Activated B cell treated with CpG ODN at 0.5 μM for 24 hours (primary cell): Measurements from ENCODE around the gene PGM1. TPM values are rescaled to one million over a fixed set of nuclear protein-coding genes. Genes with fewer than 3 reads are reported as not detected.
A peak's percentile ranks its signal among the peaks of the same experiment; 100 is the strongest.
"Not testable (repeated sequence)": the region's sequence is repeated elsewhere in the genome, so short reads cannot be mapped to it uniquely, and the experiment has no call there.

ENCODE experiments used
- ATAC-seq: fragments of 200-7000 bp; cut with Tn5 transposase; one replicate; pipeline ENCODE4 v1.10.0; 2021; ENCODE audit warnings: low read depth, mild to moderate bottlenecking, moderate library complexity
- CTCF ChIA-PET: fragments of 350-600 bp; sonication (Branson Sonifier 250); formaldehyde crosslinking; loops from one replicate; lab custom pipeline; 2021; ENCODE audit warnings: antibody characterized with exemption; lab: Charles Lee
- POLR2A ChIA-PET: fragments of 350-600 bp; sonication (Branson Sonifier 250); formaldehyde crosslinking; loops from one replicate; lab custom pipeline; 2021; ENCODE audit warnings: antibody characterized with exemption; lab: Charles Lee
- DNase-seq: peaks from one replicate; pipeline ENCODE4 v3.0.0; 2022
- H3K27ac Mint-ChIP-seq: one replicate; pipeline ENCODE4 v1.8.0; 2020; ENCODE audit warnings: mixed read lengths
- H3K27me3 Mint-ChIP-seq: one replicate; pipeline ENCODE4 v1.8.0; 2021; ENCODE audit warnings: mixed read lengths
- H3K36me3 Mint-ChIP-seq: one replicate; pipeline ENCODE4 v1.8.0; 2021; ENCODE audit warnings: low read depth, mixed read lengths
- H3K4me1 Mint-ChIP-seq: one replicate; pipeline ENCODE4 v1.8.0; 2021; ENCODE audit warnings: mixed read lengths
- H3K4me3 Mint-ChIP-seq: one replicate; pipeline ENCODE4 v1.8.0; 2020; ENCODE audit warnings: mild to moderate bottlenecking, mixed read lengths
- H3K9me3 Mint-ChIP-seq: one replicate; pipeline ENCODE4 v1.8.0; 2020; ENCODE audit warnings: mixed read lengths
- CTCF ChIP-seq: fragments of 200-600 bp; IDR thresholded peaks from one replicate; pipeline ENCODE4 v1.8.0; 2022; ENCODE audit warnings: antibody characterized with exemption, mild to moderate bottlenecking
- intact Hi-C: fragments of 100-400 bp; cut with micrococcal nuclease; formaldehyde crosslinking; loops from one replicate; pipeline ENCODE4 v1.15.1; 2024
- total RNA-seq: library from RNA; stranded (reverse); gene quantifications from 2 replicates; pipeline ENCODE4 v1.2.3, GENCODE V29; 2022

PGM1 gene
- total RNA-seq, 1 donor from 2014 or later = 20.8 TPM

GRCh38 chr1:63569640-63570316, 23.4 kb upstream of the PGM1 start:
- TF ChIP-seq CTCF = no peak
- ATAC-seq (no peak), DNase-seq (no peak)
- Mint-ChIP-seq H3K27ac (no peak overlapping the region), H3K27me3 (no peaks in the 10 kb centered on the region), H3K4me3 (no peak overlapping the region), H3K4me1 (no peaks in the 10 kb centered on the region), H3K9me3 (no peaks in the 10 kb centered on the region), H3K36me3 (peaks cover 2% of the 10 kb centered on the region)
- ChIA-PET POLR2A (no interaction called here), CTCF (no interaction called here)
- intact Hi-C loops = no loop called here

DNA sequence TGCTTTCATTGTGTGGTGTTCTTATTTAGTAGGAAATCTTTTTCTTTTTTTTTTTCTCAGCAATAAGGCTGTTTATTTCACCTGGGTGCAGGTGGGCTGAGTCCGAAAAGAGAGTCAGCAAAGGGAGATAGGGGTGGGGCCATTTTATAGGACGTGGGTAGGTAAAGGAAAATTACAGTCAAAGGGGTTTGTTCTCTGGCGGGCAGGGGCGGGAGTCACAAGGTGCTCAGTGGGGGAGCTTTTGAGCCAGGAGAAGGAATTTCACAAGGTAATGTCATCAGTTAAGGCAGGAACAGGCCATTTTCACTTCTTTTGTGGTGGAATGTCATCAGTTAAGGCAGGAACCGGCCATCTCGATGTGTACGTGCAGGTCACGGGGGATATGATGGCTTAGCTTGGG, 20.5 kb upstream of the PGM1 start:
- CTCF ChIA-PET = interaction anchor here (0.6 to 3.8 kb wide), 2 partner anchors 674 to 684 kb away, joined by 3 to 13 read pairs; no protein-coding TSS in a partner anchor
- DNase-seq, H3K9me3 Mint-ChIP-seq, H3K27me3 Mint-ChIP-seq, H3K4me3 Mint-ChIP-seq, H3K27ac Mint-ChIP-seq, H3K36me3 Mint-ChIP-seq, POLR2A ChIA-PET, H3K4me1 Mint-ChIP-seq, ATAC-seq, intact Hi-C loops: not testable (repeated sequence)

DNA sequence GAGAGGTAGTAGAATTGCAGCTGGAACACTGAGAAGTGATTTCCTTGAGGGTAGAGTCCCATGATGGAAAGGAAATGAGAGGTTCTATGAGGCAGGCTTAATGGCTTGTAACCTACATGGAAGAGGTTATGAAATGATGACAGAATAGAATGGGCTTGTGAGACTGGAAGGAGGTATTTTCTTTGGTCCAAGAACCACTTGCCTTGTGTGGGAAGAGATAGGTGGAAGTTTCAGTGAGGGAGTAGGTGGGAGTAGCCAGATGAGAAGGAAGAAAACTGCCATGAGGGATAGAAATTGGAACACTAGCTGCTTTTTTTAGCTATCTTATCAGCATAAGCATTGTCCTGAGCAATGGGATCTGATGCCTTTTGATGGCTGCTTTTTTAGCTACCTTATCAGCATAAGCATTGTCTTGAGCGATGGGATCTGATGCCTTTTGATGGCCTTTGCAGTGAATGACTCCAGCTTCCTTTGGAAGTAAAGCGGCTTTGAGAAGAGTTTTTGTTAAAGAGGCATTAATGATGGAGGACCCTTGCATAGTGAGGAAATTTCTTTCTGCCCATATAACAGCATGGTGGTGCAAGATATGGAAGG, 18.9 kb upstream of the PGM1 start:
- ATAC-seq, H3K27me3 Mint-ChIP-seq, H3K4me3 Mint-ChIP-seq, H3K36me3 Mint-ChIP-seq, H3K9me3 Mint-ChIP-seq, intact Hi-C loops, H3K4me1 Mint-ChIP-seq, POLR2A ChIA-PET, H3K27ac Mint-ChIP-seq, DNase-seq: not testable (repeated sequence)
- CTCF ChIA-PET = interaction anchor here (1.1 to 3.8 kb wide), 4 partner anchors 16 to 673 kb away, joined by 3 to 13 read pairs (median 4); partner anchors contain the start of gene PGM1

DNA sequence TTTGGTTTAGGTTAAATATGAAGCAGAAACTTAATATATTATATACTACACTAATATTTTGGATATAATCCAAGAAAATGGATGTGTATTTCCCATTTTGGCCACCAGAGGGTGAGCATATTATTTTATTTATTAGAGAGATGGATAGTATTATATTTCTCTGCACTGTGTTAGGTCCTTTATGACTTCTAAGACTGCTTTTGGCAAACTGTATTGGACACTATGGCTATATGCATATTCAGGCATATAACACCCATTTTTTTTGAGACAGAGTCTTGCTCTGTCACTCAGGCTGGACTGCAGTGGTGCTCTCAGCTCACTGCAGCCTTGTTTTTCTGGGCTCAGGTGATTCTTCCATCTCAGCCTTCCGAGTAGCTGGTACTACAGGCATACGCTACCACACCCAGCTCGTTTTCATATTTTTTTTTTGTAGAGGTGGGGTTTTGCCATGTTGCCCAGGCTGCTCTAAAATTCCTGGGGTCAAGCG, 17.8 kb upstream of the PGM1 start:
- no peaks in the 10 kb centered on the region for H3K27me3 Mint-ChIP-seq
- H3K9me3 Mint-ChIP-seq = no peaks in the 10 kb centered on the region
- CTCF ChIA-PET = interaction anchor here (0.7 to 3.8 kb wide), 2 partner anchors 47 to 672 kb away, joined by 3 to 13 read pairs; no protein-coding TSS in a partner anchor
- H3K4me1 Mint-ChIP-seq = no peaks in the 10 kb centered on the region
- DNase-seq (no peak), ATAC-seq (no peak)
- peak; percentile 67 for TF ChIP-seq CTCF
- no peak overlapping the region for H3K27ac Mint-ChIP-seq
- intact Hi-C loops = loop anchor here (1.0 kb wide), 4 partner anchors 18 to 671 kb away; partner anchors contain the start of gene PGM1
- H3K36me3 Mint-ChIP-seq = peaks cover 1% of the 10 kb centered on the region
- H3K4me3 Mint-ChIP-seq = no peak overlapping the region
- POLR2A ChIA-PET = no interaction called here

GRCh38 chr1:63586326-63586725, 6.9 kb upstream of the PGM1 start:
- H3K4me3 Mint-ChIP-seq, ATAC-seq, H3K9me3 Mint-ChIP-seq, H3K4me1 Mint-ChIP-seq, POLR2A ChIA-PET, H3K36me3 Mint-ChIP-seq, DNase-seq, H3K27ac Mint-ChIP-seq, intact Hi-C loops, H3K27me3 Mint-ChIP-seq, CTCF ChIA-PET: not testable (repeated sequence)

DNA sequence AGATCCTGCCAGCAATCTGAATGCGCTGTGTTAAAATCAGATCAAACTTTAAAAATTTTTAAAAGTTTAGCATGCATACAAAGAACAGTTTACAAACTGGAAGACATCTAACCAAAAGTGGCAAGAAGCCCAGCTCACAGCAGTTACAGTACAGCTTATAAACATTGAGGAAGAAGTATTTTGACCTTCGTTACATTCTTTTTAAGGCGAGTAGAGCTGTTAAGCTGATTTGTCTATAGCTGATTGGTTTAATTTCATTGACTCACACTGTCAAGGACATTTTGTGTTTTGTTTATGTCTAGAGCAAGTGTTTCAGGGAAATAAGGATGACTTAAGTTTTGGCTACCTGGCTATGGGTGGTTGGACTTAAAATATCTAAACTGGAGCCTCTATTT, 3.0 kb upstream of the PGM1 start:
- TF ChIP-seq CTCF = no peak
- intact Hi-C loops = loop anchor here (5.0 kb wide), 8 partner anchors 263 to 1863 kb away; partner anchors contain the start of genes ATG4C, LEPR, LEPROT and TM2D1
- ATAC-seq (no peak), DNase-seq (no peak)
- Mint-ChIP-seq H3K36me3 (peaks cover 8% of the 10 kb centered on the region), H3K27me3 (no peaks in the 10 kb centered on the region), H3K9me3 (no peaks in the 10 kb centered on the region), H3K4me1 (peaks cover 11% of the 10 kb centered on the region), H3K27ac (no peak overlapping the region), H3K4me3 (no peak overlapping the region)
- POLR2A ChIA-PET = no interaction called here
- CTCF ChIA-PET = no interaction called here
